Dermis blood vessel endothelial cell (primary cell): ENCODE measurements around the gene COQ8B. TPM values are rescaled to one million over a fixed set of nuclear protein-coding genes. Genes with fewer than 3 reads are reported as not detected.
"Not testable (repeated sequence)": the region's sequence is repeated elsewhere in the genome, so short reads cannot be mapped to it uniquely, and the experiment has no call there.

ENCODE experiments used
- DNase-seq: peaks from one replicate; pipeline ENCODE4 v3.0.0; 2010
- total RNA-seq: library from RNA; depleted of rRNA; stranded (reverse); fragments of >200 nt; gene quantifications from 2 replicates; pipeline ENCODE4 v1.2.3, GENCODE V29; 2014

Gene COQ8B
- total RNA-seq, 1 donor from 2014 or later, result 31.8 TPM

DNA sequence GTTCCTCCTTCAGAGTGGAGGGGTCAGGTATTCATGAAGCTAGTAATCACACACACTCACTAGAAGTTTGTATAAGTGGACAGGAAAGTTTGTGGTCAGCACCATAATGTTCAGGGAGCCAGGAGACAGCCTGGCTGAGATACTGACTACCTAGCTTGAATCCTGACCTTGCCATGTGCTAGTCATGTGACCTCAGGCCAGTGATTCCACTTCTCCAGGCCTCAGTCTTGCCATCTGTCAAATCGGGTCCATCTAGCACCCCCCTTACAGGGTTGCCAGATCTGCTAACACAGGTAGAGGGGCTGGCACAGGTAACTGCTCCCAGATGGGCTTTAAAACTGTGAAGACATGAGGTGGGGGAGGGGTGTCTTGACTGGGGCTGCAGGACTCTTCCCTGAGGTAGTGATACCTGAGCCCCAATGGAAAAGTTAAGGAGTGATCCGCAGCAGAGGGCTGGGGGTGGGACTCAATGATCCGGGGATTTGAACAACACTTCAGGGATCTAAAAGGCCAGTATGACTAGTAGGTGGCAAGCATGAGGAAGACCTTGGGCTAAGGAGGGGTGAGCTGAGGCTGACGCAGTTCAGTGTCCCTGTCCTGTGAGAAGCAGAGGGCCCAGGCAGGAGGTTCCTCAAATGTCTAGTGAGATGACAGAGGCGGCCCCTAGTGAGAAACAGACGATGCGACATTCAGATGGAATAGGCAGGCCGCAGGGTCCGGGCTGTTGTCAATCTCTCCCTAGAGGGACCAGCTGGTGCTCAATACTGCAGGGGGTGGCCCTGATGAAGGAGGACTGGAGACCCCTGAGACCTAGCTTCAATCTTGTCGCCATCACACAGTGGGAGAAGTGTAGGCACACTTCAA, 25.1 kb upstream of the COQ8B start:
- no peak for DNase-seq

DNA sequence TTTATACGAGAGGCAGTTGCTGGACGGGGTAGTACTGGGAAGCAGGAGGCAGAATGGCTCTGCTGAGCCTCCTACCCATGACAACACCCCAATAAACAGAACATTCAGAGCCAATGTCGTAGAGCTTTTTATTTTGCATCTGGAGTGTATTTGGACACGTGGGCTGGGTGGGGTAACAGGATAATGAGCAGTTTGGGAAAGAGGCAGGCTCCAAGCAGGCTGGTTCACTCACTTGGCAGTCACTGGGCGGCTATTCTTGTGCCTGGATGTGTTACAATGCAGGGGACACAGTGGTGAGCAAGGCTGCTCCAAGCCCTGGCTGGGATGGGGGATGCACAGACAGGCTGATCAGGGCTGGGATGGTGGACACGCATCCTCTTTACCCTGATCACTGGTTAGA, 24.1 kb upstream of the COQ8B start:
- DNase-seq, result no peak

DNA sequence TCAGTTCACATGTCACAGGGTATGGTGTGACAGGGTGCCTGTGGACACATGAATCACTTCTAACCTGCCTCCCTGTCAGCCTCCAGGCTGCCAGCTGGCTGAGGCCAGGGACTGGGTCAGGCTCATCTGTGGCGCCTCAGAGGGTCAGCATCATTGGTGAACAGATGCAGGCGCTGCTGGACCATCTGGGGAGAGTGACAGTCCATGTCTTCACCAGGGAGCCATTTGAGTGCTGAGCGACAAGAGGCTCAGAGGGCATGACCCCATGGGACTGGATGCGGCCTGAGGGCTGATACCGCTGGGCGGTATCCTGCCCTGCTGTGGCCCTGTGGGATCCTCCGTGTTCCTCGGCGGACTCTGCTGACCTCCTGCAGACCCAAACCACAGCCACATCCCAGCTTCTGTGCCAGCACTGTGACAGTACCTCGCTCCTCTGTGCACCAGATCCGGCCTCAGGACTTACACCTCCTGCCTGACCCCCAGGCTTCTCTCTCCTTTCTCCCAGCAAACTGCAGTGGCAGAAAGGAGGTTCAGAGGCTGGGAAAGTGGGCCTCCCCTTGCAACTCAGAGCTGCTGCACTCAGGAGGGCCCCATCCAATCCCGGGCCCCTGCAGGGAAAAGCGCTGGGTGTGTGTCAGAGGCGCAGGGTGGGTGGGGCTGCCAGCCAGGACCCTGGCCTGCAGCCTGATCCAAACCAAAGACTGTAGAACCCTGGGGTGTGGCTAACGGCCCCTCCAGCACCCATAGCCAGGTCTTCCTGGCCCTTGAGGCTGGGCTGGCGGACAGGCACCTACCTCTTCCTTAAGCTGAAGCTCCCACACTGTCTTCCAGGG, 23.4 kb upstream of the COQ8B start:
- no peak for DNase-seq

DNA sequence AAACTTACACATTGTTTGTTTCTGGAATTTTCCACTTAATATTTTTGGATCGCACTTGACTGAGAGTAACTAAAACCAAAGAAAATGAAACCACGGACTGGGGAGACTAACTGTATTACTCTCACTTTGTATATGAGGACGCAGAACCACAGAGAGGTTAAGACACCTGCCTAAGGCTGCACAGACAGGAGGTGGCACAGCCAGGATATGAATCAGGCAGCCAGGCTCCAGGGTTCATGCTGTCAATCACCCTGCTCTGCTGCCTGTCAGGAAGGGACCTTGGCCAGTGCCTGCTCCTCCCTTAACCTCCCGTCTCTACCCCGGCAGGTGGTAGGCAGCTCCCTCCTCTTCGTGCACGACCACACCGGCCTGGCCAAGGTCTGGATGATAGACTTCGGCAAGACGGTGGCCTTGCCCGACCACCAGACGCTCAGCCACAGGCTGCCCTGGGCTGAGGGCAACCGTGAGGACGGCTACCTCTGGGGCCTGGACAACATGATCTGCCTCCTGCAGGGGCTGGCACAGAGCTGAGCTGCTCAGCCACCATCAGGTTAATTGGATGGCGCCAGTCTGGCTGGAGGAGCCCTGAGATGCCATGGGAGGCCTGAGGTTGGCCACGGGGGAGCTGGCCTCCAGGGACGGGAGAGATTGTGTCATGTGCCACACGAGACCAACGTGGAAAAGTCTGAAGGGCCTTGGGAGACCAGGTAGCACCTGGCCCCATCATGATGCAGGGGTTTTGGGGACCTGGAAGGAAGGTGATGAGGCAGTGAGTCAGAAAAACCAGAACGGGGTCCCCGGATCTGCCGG, 22.5 kb upstream of the COQ8B start:
- no peak for DNase-seq

DNA sequence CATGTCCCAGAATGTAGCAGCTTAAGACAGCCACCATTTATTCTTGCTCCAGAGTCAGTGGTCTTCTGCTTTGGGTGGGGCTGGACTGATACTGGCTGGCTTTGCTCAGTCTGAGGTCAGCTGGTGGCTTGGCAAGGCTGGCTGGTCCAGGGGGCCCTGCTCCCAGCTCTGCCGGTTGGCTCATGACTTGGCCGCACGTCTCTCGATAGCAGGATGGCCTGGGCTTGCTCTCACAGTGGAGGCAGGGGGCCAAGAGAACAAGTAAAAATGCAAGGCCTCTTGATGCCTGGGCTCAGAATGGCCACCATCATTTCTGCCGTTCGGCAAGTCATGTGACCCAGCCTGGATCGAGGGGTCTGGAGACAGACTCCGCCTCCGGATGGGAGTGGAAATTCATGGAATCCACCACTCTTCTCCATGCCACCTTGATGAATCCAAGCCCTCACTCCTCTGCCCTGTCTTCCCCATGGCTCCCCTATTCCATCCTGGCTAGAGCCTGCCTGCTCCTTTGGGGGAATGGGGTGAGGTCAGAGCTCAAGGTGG, 20.5 kb upstream of the COQ8B start:
- no peak for DNase-seq

DNA sequence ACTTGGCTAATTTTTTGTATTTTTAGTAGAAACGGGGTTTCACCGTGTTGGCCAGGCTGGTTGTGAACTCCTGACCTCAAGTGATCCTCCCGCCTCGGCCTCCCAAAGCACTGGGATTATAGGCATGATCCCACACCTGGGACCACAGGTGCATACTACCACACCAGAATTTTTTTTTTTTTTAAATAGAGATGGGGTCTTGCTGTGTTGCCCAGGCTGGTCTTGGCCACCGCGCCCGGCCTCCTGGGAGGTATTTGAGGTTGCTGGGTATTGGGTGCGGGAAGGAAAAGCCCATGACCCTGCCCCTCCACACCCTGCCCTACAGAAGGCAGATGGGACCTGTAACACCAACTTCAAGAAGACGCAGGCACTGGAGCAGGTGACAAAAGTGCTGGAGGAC, 20.0 kb upstream of the COQ8B start:
- DNase-seq, result no peak

DNA sequence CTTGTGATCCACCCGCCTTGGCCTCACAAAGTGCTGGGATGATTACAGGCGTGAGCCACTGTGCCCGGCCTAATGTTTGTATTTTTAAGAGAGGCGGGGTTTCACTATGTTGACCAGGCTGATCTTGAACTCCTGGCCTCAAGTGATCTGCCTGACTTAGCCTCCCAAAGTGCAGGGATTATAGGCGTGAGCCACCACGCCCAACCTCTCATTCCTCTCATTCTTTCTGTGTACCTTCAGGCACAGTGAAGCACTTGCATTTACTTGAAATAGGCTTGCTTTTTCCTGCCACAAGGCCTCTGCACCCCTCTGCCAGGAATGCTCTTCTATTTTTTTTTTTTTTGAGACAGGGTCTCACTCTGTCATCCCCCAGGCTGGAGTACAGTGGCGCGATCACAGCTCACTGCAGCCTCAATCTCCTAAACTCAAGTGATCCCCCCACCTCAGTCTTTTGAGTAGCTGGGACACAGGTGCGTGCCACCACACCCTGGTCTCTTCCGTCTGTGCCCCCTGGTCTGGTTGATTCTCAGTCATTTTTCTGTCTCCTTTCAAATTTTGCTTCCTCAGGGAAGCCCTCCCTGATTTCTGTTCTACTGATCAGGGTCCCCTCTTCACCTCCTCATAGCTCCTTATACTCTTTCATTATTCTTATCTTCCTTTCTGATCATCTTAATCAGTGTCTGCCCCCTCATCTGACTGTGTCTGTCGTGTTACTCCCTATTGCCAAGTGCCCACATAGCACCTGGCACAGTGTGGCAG, 18.5 kb upstream of the COQ8B start:
- no peak for DNase-seq

DNA sequence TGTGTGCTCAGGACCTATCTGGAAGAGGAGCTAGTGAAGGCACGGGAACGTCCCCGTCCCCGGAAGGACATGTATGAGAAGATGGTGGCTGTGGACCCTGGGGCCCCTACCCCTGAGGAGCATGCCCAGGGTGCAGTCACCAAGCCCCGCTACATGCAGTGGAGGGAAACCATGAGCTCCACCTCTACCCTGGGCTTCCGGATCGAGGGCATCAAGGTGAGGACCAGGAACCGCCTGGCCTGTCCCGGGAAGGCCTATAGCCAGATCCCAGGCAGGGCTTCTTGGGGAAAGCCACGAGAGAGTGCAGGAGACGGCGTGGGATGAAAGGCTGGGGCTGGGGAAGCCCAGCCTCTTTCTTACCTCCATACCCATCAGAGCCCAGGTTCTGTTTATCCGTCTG, 16.5 kb upstream of the COQ8B start:
- no peak for DNase-seq

DNA sequence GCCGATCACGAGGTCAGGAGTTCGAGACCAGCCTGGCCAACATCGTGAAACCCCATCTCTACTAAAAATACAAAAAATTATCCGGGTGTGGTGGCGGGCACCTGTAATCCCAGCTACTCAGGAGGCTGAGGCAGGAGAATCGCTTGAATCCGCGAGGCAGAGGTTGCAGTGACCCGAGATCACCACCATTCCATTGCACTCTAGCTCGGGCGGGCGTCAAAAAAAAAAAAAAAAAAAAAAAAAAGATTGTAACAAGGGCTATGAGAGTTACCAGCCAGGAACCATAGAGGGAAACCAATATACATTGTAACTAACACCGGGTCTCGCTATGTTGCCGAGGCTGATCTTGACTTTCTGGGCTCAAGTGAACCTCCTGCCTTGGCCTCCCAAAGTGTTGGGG, 15.6 kb upstream of the COQ8B start:
- DNase-seq, result not testable (repeated sequence)

DNA sequence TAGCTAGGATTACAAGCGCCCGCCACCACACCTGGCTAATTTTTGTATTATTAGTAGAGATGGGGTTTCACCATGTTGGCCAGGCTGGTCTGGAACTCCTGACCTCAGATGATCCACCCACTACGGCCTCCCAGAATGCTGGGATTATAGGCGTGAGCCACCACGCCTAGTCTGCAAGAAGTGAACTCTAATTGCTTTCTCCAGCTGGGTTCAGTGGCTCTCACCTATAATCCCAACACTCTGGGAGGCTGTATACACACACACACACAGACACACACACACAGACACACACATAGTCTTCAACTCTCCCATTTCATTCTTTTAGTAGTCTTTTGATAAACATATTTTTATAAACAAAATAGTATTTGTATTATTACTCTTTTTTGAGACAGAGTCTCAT, 13.4 kb upstream of the COQ8B start:
- not testable (repeated sequence) for DNase-seq

DNA sequence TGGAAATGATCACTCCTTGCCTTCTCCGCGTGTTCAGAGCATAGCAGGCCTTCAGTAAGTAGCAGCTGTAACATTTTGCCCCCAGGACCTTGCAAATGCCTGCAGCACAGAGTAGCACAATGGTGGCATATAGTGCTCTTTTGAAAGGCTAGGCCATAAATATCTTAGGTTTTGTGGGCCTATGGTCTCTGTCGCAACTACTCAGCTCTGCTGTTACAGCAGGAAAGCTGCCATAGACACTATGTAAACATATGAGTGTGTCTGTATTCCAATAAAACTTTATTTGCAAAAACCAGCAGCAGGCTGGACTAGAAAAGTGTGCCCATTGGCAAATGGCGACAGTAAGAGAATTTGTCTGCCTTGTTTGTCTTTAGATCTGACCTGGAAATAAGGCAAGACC, 9.6 kb upstream of the COQ8B start:
- DNase-seq, result no peak

DNA sequence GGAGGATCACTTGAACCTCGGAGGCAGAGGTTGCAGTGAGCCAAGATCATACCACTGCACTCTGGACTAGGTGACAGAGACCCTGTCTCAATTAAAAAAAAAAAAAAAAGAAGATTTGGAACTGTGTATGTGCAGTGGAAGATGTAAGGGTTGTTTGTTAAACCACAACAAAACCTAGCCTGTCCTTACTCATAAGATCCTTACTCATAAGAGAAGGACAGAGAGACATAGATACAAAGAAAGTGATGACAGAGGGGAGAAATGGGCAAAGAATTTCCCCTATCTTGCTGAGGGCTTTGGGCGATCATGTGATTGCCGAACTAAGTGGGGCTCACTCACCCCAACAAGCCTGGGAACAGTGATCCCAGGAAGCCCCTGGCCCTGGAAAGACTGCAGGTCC, 8.2 kb upstream of the COQ8B start:
- no peak for DNase-seq

DNA sequence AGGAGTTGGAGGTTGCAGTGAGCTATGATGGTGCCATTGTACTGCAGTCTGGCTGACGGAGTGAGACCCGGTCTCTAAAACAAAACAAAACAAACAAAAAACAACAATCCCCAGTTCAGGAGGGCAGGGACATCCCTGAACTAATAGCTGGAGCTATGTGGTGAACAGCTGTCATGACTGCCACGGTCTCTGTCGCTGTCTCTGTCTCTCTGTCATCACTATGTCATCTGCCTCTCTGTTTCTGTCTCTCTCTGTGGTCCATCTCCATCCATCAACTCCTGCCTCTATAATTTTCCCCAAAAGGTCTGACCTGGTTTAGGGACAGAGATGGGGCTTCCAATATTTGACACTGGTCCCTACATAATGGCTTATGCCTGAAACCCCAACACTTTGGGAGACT, 7.6 kb upstream of the COQ8B start:
- no peak for DNase-seq

DNA sequence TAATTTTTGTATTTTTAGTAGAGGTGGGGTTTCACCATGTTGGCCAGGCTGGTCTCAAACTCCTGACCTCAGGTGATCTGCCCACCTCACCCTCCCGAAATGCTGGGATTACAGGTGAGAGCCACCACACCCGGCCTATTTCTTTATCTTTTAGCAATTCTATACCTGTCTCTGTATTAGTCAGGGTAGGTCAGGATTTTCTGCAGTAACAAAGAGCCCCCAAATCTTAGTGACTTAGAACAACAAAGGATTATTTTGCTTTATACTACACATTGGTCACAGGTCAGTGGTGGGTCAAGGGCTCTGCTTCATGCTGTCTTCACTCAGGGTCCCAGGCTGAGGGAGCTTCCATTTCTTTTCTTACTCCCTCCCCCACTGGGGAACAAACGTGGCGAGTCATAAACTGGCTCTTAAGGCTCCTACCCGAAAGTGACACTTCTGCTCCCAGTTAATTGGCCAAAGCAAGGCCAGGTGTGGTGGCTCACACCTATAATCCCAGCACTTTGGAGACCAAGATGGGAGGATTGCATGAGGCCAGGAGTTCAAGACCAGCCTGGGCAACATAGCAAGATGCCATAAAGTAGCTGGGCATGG, 7.1 kb upstream of the COQ8B start:
- DNase-seq, result no peak

DNA sequence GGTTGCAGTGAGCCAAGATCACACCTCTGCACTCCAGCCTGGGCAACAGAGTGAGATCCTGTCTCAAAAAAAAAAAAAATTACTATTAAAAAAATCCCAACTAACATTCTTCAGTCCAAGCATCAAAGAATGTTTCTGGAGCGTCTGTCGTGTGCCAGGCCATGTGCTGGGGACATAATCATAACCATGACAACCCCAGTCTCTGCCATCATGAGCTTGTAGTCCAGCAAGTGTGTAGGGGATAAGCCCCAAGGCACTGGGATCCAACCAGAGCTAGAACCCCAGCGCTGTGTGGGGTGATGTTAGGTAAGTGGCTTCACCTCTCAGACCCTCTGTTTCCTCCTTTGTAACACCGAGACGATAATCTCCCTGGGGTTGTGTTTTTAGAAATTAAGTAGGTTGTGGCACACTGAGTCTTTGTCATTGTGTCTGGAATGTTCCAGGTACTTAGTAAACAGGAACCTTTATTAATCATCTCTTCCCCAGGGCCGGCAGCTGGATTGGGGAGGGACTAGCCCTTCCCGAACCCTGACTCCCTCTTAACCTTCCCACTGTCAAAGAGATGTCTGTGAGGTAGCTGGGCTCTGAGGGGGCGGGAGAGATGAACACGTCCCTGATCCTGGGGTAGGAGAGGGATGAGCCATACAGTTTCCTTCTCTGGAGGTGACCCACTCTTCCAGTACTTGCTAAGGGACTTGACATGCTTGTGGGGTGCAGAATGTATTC, 5.4 kb upstream of the COQ8B start:
- peak; percentile 74 for DNase-seq

DNA sequence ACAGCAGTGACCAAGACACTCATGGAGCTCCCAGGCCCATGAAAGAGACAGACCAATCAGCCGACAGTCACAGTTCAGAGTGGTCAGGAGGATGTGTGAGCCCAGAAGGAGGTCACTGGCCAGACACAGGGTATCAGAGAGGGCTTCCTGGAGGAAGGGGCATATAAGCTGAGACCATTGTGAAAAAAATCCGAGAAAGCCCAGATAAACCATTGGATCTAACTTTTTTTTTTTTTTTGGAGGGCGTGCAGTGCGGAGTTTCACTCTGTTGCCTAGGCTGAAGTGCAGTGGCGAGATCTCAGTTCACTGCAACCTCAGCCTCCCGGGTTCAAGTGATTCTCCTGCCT, 4.4 kb upstream of the COQ8B start:
- peak; percentile 27 for DNase-seq

DNA sequence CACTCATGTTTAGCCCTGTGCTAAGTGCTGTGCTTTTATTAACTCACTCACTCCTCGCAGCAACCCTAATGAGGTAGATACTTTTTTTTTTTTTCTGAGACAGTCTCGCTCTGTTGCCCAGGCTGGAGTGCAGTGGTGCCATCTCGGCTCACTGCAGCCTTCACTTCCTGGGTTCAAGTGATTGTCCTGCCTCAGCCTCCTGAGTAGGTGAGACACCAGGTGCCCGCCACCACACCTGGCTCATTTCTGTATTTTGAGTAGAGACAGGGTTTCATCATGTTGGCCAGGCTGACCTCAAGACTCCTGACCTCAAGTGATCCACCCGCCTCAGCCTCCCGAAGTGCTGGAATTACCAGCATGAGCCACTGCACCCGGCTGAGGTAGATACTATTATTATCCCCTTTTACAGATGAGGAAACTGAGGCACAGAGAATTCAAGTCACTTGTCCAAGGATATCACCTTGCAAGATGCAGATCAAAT, 2.8 kb upstream of the COQ8B start:
- DNase-seq, result no peak

DNA sequence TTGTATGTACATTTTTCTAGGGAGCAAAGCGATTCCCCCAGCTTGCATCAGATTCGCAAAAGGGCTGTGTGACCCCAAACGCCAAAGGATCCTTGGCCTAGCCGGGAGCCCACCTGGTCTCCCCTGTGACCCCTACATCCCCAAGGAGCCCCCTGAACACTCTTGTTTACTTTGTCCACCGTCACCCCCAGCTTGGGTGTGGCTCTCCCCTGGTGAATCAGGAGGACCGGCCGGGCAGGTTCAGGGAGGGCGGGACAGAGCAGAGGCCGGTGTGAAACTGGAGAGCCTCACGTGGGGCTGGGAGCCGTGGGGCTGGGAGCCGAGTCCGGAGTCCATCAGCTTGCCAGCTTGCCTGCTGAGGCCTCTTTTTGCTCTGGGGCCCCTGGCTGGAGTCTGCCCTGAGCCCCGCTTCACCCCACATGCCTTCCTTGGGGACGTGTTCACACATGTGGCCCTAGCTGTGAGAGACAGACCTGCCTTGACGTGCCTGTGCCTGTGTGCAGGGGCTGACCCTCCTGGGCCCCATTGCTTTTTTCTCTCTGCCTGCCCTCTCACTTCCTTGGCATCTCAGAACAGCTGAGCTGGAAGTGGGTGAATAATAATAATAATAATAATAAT, 2.2 kb upstream of the COQ8B start:
- DNase-seq, result peak; percentile 54

DNA sequence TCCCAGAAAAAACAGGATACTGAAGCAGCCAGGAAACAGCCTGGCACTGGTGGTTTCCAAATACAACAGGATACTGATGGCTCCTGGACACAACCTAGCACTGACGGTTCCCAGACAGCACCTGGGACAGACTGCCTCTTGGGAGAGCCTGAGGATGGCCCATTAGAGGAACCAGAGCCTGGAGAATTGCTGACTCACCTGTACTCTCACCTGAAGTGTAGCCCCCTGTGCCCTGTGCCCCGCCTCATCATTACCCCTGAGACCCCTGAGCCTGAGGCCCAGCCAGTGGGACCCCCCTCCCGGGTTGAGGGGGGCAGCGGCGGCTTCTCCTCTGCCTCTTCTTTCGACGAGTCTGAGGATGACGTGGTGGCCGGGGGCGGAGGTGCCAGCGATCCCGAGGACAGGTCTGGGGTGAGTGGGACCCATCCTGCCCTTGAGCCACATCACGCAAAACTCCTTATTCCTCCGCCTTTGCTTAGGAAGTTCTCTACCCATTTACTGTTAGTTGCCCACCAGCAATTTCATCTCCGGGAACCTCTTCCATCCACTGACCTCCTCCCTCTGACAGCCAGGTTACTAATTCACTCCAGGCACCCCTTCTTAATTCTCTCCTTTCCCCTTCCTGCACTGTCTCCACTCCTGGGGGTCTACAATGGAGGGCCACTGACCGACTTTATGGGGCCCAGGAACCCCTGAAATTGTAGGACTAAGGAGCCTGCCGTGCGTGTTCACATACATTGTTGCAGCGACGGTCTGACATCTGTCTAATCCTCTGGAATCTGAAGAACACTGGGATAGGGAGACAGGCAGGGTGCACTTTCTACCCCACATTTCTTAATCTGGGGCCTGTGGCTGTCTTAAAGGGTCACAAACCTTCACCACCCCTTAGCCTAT, 1.4 kb upstream of the COQ8B start:
- peak; percentile 24 for DNase-seq
